Pancreas (tissue), 10 donors: ENCODE measurements around the gene GLI3. TPM values are rescaled to one million over a fixed set of nuclear protein-coding genes. Genes with fewer than 3 reads are reported as not detected.

Source experiments
- ATAC-seq, 4 donors: fragments of 200-7000 bp; cut with Tn5 transposase; one replicate each; pipeline versions ENCODE4 v1.8.0 to v1.9.1; 2020; ENCODE audit warnings: mild to moderate bottlenecking in 4 of 4, moderate library complexity in 4 of 4
- DNase-seq, 6 donors: peaks; one replicate each; pipeline ENCODE4 v3.0.0-alpha.2; 2020
- FAIRE-seq: peaks from 2 replicates; lab custom pipeline; 2012; peaks lifted over from hg19 to GRCh38; lab: Jason Lieb, UNC
- H3K27ac ChIP-seq, 4 donors: fragments of 200-600 bp; sonication (generic); 1 replicate in 3 of 4; 2 replicates in 1 of 4; pipeline versions ENCODE4 v1.5.0 to v1.8.0; 2020
- H3K27me3 ChIP-seq, 4 donors: fragments of 200-600 bp; one replicate each; pipeline ENCODE4 v1.8.0; 2021
- H3K36me3 ChIP-seq, 3 donors: fragments of 200-600 bp; sonication (generic) in 1 of 3; one replicate each; pipeline versions ENCODE4 v1.5.0 to v1.8.0; 2020 to 2021
- H3K4me1 ChIP-seq, 3 donors: fragments of 200-600 bp; one replicate each; pipeline ENCODE4 v1.8.0; 2021
- H3K4me3 ChIP-seq, 4 donors: fragments of 200-600 bp; sonication (generic) in 2 of 4; one replicate each; pipeline versions ENCODE4 v1.5.0 to v1.8.0; 2020 to 2021
- H3K9me3 ChIP-seq, 4 donors: fragments of 200-600 bp; one replicate each; pipeline ENCODE4 v1.8.0; 2021
- WGBS, 2 donors: extraction: QIAGEN DNeasy Blood & Tissue Kit; methylation state at CpG; one replicate each; pipeline ENCODE4 v1.1.7; 2013; 5-methylcytosine and 5-hydroxymethylcytosine counted together
- intact Hi-C, 3 donors: fragments of 100-400 bp; cut with DNase I; formaldehyde crosslinking; loops; one replicate each; pipeline versions ENCODE4 v1.11.1 to v1.14.2; 2022
- polyA plus RNA-seq, 2 donors: library from polyadenylated mRNA; stranded (reverse); fragments of 200-250 nt; gene quantifications; one replicate each; pipeline ENCODE4 v1.2.3, GENCODE V29; 2013
- total RNA-seq, 6 donors: library from RNA; stranded (reverse); fragmentation: NEBNext Ultra II Directional in 4 of 6; extraction: Animal tissue kit (Norgen Biotek cat#: 25700) in 4 of 6; gene quantifications; one replicate each; pipeline versions ENCODE4 v1.2.1 to v1.2.4, GENCODE V29; 2021 to 2023
- TF ChIP-seq, protein P1 (sequence below), 4 donors: fragments of 200-600 bp; sonication (generic) in 3 of 4; IDR thresholded peaks; one replicate each; pipeline versions ENCODE4 v1.5.0 to v1.8.0; 2021; ENCODE audit warnings: antibody characterized with exemption in 4 of 4
- donor health status: healthy with polysubstance abuse.
- donor health status: DM: no; HTN: no; CAD: no; lungs with moderate emphysema.
- donor health status: DM: no; HTN: no; CAD: no.
- donor health status: control.
- donor health status: control.
- donor health status: Bipolar disorder and iron deficiency.
- donor health status: DM: yes; HTN: yes; CAD: no.
- donor health status: DM: no; HTN: no; CAD: no.
- donor health status: DM: no; HTN: no; CAD: no.
- donor health status: DM: yes; HTN: yes; CAD: no.

The GLI3 gene
- total and polyA plus RNA-seq, 8 donors: 0.38 to 6.2 (median 1.4) TPM

DNA sequence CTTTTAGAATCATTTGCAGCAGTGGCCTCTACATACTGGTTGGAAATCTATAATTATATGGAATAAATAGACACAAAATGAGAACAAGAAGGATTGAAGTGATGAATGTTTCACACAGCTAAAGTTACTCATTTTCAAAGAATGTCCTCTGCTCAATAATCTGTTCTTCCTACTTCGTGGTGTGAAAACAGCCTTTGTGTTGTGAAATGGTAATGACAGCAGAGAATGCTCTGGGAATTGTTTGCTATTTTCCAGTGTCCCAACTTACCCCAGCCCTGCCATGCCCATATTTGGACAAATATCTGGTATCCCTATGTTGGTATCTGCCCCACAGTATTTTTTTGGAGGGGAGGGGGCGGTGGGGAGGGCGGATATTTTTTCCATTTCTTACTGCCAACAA lies 130.4 kb downstream of the GLI3 start:
- FAIRE-seq (no peak), ATAC-seq (no peak), DNase-seq (no peak)
- Histone ChIP-seq H3K4me3 (no peak overlapping the region), H3K27ac (no peak overlapping the region), H3K36me3 (no peaks in the 10 kb centered on the region), H3K27me3 (no peaks in the 10 kb centered on the region), H3K4me1 (no peaks in the 10 kb centered on the region), H3K9me3 (no peaks in the 10 kb centered on the region)
- TF ChIP-seq, protein P1, sequence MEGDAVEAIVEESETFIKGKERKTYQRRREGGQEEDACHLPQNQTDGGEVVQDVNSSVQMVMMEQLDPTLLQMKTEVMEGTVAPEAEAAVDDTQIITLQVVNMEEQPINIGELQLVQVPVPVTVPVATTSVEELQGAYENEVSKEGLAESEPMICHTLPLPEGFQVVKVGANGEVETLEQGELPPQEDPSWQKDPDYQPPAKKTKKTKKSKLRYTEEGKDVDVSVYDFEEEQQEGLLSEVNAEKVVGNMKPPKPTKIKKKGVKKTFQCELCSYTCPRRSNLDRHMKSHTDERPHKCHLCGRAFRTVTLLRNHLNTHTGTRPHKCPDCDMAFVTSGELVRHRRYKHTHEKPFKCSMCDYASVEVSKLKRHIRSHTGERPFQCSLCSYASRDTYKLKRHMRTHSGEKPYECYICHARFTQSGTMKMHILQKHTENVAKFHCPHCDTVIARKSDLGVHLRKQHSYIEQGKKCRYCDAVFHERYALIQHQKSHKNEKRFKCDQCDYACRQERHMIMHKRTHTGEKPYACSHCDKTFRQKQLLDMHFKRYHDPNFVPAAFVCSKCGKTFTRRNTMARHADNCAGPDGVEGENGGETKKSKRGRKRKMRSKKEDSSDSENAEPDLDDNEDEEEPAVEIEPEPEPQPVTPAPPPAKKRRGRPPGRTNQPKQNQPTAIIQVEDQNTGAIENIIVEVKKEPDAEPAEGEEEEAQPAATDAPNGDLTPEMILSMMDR (IDR thresholded peaks at IDR 0.05): no peak
- intact Hi-C loops: no loop called here
- 32 to 48% methylated on average over 3 of the region's 3 CpGs for WGBS, 2 donors

DNA sequence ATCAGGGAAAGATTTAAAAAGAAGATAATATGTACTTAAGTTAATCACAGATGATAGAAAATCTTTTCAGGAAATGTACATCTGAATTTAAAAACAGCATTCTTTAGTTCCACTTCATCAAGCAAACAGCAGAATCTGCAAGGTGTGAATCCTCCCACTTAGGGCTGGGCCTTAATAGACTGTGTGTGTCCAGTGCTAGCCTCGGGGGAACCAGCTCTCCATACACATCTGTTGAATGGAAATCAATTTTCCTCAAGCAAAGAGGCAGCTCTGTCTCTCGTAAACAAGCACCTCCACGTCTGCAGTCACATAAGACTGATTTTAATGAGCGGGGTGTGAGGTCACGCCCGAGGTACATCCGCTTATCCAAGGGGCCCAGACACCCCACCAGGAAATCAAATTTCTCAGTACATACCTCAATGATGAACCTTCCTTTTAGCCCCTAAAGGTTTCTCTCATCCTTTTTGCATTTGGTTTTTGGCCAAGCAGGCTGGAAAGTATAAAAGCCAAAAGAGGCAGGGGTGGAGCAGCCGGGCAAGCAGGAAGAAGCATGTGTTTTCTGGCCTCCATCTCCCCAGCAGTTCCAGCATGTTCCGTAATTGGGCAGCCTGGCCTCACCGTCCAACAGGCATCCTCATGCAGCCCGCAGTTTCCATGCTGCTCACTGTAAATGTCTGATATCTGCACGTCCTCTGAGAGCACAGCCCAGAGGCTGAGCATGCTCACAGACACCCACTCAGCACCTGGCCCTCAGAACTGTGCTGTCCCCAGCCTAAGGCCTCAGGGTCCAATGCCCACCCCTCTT lies 131.3 kb downstream of the GLI3 start:
- no peak overlapping the region for H3K4me3 ChIP-seq
- no peaks in the 10 kb centered on the region for H3K36me3 ChIP-seq
- no peaks in the 10 kb centered on the region for H3K27me3 ChIP-seq
- no peak overlapping the region for H3K27ac ChIP-seq
- no peaks in the 10 kb centered on the region for H3K4me1 ChIP-seq
- no peaks in the 10 kb centered on the region for H3K9me3 ChIP-seq
- no peak for DNase-seq
- TF ChIP-seq, protein P1 (IDR thresholded peaks at IDR 0.05): no peak
- ATAC-seq: no peak
- no peak for FAIRE-seq
- WGBS, 2 donors: 64 to 71% methylated on average over 12 of the region's 12 CpGs
- intact Hi-C loops: no loop called here

DNA sequence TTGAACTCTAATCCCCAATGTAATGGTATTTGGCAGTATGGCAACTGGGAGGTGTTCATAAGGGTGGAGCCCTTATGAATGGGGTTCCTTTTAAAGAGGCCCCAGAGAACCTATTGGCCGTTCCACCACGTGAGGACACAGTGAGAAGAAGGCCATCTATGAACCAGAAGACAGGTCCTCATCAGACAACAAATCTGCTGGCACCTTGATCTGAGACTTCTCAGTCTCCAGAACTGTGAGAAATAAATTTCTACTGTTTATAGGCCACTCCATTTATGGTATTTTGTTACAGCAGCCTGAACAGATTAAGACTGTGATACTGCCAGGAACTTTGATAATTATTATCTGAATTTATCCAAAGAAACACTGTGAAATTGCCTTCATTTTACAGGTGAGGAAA lies 132.3 kb downstream of the GLI3 start:
- DNase-seq (no peak), ATAC-seq (no peak), FAIRE-seq (no peak)
- WGBS, 2 donors: 54 to 78% methylated on average over 2 of the region's 2 CpGs
- intact Hi-C loops: no loop called here
- H3K27ac ChIP-seq: no peak overlapping the region
- no peaks in the 10 kb centered on the region for H3K36me3 ChIP-seq
- H3K4me3 ChIP-seq: no peak overlapping the region
- no peaks in the 10 kb centered on the region for H3K4me1 ChIP-seq
- TF ChIP-seq, protein P1 (IDR thresholded peaks at IDR 0.05): no peak
- no peaks in the 10 kb centered on the region for H3K9me3 ChIP-seq
- no peaks in the 10 kb centered on the region for H3K27me3 ChIP-seq

DNA sequence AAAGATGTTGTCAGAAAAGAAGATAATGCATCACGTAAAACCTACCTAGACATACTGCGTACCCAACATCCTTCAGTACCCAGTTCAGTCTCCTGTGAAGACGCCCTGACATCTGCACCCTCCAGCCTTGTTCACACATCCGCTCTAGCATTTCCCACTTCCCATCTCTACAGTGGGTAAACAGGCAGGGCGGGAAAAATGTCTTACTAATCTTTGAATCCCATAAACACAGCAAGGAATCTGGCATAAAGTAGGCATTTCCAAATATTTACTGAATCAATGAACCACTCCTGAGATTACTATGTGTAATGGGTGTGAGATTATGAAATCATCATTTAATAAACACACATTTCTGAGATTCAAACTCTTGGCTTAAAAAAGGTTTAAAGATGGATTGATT lies 132.8 kb downstream of the GLI3 start:
- H3K36me3 ChIP-seq: no peaks in the 10 kb centered on the region
- intact Hi-C loops: no loop called here
- FAIRE-seq (no peak), ATAC-seq (peak in 1 of 4 donors; percentile 35), DNase-seq (no peak)
- no peak overlapping the region for H3K4me3 ChIP-seq
- no peak overlapping the region for H3K27ac ChIP-seq
- no peaks in the 10 kb centered on the region for H3K27me3 ChIP-seq
- TF ChIP-seq, protein P1 (IDR thresholded peaks at IDR 0.05): no peak
- whole genome bisulfite sequencing, 2 donors: 51 to 52% methylated on average over 5 of the region's 5 CpGs
- no peaks in the 10 kb centered on the region for H3K9me3 ChIP-seq
- H3K4me1 ChIP-seq: no peaks in the 10 kb centered on the region

DNA sequence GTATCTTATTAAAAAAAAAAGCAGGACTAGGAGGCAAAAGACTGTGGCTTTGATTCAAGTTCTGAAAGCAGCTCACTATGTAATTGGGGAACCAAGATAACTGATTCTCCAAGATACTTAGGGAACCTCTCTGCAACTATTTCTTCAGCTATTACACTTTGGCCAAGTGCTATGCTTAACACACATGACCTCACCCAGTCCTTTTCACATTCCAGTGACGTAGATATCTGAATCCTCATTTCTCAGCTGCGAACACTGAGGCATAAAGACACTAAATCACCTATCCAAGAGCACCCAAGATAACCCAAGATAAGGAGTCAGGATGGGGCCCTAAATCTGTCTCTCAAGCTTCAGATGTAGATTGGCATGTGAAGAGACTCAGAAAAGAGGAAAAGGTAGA lies 133.6 kb downstream of the GLI3 start:
- no peaks in the 10 kb centered on the region for H3K4me1 ChIP-seq
- 55 to 76% methylated on average over 2 of the region's 2 CpGs for WGBS, 2 donors
- DNase-seq: no peak
- H3K27ac ChIP-seq: no peak overlapping the region
- H3K4me3 ChIP-seq: no peak overlapping the region
- no peaks in the 10 kb centered on the region for H3K36me3 ChIP-seq
- H3K9me3 ChIP-seq: no peaks in the 10 kb centered on the region
- ATAC-seq: peak in 1 of 4 donors; percentile 49
- TF ChIP-seq, protein P1 (IDR thresholded peaks at IDR 0.05): no peak
- no peak for FAIRE-seq
- no peaks in the 10 kb centered on the region for H3K27me3 ChIP-seq
- intact Hi-C loops: no loop called here
